Glomerular endothelial cell (primary cell): ENCODE results near the gene CD93. TPM values are rescaled to one million over a fixed set of nuclear protein-coding genes. Genes with fewer than 3 reads are reported as not detected.

ENCODE experiments used
- DNase-seq: peaks from one replicate; pipeline ENCODE4 v3.0.0-alpha.2; 2011; ENCODE audit warnings: low read depth, low spot score; ENCODE audit errors: extremely low read depth
- total RNA-seq: library from RNA; depleted of rRNA; stranded (reverse); fragments of >200 nt; gene quantifications from 2 replicates; pipeline ENCODE4 v1.2.3, GENCODE V29; 2015

The CD93 gene
- total RNA-seq, 1 donor from 2014 or later = 1,041 TPM

DNA sequence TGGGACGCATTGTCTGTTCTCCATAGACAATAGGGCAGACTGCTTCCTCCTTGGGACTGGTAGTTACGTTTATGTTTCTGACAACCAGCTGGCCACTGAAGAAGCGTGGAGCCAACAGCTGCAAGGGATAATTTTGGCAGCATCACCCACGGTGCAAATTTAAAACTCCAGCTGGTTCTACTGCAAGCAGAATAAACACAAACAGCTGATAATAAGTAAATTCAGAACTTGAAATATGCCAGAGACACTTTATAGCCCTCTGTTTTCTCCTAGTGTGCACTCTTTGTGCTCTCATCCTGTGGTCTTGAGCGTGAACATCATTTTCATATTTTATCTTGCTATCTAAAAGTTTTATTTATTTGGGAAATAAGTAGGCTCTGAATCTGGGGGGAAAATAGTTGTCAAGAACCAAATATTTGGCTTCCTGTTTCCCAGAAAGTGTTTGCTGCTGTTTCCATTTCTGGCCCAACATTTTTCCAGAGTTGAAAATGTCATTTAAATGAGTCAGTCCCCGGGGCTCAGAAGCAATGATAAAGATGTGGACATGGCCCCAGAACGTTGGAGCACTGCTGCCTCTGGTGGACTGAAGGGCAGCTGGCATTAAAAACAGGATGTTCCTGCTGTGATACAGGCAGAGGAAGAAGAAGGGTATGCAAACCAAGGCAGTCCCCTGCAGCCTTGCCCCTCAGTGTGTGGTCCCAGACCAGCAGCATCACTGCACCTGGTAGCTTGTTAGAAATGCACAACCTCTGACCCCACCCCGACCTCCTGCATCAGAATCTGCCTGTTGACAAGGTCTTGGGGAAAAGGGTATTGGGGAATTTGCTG is 24.2 kb downstream of the CD93 start:
- DNase-seq = no peak

DNA sequence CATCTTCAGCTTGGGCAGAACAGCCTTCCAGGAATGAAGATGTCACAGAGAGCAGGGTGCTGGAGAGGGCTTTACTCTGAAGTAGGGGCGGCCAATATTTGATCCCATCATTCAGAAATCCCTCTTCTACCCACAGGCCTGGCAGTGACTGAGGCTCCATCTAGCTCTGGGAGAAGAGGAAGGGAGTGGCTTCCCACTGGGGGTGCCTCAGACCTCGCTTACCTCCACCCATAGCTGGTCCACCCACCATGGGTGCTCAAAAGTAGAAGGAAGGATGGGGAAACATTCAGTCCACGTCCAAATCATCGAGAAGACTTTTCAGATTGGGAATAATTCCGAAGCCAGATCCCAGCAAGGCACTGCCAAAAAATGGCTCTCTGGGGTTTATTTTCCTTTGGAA is 24.9 kb downstream of the CD93 start:
- DNase-seq = no peak

DNA sequence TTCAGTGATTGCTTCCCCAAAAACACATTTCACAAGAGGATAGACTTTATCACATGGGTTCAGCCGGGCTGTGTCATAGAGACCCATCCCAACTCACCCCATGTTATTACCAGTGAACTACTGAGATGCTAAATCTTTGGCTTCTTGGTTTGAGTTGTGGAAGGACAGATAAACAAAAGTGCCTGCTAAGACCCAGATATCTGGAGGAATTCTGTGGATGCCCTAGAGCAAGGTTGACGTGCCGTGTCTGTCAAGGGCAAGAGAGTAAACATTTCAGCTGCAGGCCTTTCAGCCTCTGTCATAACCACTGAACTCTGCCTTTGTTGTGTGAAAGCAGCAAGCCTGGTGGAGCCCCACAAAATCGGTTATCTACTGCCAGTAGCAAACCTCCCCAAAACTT is 25.5 kb downstream of the CD93 start:
- no peak for DNase-seq

DNA sequence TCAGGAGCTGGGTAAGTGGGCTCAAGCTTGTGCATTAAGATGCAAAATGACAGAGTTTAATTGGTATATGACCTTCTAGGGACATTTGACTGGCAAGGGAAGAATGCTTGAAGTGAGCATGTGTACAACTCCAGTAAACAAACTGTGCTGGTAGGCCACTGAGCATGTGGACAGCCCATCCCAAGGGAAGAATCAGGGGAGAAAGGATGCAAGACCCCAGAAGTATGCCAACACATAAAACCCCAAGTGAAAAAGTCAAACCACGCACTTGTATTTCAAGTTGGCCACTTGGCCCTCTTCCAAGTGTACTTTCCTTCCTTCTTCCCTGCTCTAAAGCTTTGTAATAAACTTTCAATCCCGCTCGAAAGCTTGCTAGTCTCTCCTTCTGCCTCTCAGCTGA is 26.3 kb downstream of the CD93 start:
- DNase-seq = no peak

DNA sequence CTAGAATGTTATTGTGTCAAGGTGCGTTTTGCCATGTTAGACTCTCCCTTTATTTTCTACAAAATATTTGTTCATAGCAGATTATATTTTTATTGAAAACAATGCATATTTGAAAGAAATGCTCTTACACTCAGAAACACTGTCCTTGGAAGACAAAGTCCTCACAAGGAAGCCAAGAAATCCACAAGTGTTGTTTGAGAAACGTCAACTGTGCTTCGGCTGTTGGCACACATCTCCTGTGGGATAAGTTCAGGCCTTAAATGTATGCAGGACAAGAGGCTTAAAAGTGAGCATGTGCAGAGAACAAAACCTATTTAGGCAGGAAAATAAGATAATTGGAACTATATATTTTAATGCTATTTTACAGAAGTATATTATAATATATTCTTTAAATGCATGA is 27.1 kb downstream of the CD93 start:
- DNase-seq = no peak

DNA sequence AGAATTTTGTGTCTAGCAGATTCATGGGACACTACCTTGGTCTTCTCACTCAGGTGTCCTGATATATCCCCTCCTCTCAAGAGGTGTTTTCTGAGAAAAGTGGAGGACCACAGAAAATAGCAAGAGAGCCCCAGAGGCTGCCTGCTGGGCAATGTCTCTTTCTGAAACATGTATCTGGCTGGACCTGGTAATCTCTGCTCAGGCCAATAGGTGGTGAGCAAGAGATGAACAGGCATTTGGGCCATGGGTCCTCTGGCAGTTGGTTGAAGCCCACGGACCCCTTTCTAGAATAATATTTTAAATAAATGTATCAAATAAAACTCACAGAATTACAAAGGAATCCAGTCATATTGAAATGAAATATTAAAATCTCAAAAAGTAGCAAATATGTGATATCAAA is 27.9 kb downstream of the CD93 start:
- DNase-seq = no peak

DNA sequence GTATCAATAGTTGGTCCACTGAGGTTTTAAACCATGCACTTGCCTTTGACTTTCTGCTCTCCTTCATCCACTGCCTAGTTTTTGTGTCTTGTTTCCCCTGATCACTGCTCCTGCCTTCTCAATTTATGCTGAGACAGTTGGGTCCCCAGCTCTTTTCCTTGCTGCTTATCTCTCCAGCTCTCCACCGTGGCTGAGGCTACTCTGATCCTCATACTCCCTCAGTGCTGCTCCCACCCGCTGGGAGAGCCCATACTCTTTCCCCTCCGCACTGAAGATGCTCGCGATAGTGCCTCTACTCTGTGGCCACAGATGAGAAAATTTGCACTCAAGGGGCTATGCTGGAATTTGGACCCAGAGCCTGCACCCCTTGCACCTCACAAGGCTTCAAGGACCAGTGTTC is 33.2 kb downstream of the CD93 start:
- no peak for DNase-seq

DNA sequence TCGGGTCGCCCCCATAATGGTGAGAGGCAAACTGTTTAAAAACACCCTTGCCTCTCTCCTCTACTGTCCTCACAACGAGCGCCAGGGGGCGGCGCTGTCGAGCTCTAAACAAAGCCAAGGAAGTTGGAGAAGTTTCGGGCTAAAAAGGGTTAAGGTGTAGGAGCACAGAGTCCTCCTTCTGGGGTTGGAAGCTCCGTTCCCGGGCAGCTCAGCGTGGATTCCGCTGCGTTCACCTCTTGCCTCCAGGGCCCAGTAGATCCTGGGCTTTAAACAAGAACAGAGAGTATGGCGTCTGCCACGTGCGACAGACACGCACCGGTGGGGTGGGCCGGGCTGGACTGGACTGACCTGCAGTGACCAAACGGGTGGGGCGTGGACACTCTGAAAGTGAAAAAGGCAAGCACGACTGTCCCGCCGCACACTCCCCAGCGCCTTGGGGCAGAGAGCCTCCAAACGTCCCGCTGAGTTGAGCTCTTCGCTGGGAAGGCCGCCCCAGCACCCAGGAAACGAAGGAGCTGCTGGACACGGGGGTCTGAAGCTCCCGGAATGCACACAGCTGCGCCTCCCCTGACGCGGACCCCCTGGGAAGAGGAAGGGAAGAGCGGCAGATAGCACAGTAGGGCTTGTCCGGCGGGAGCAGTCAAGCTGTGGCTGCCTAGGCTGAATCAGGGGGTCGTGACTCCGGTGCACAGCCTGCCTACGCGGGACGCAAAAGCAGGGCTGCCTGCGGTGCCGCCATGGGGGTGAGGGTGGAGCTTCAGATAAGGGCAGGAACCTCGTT is 35.1 kb downstream of the CD93 start:
- DNase-seq = peak; percentile 75

DNA sequence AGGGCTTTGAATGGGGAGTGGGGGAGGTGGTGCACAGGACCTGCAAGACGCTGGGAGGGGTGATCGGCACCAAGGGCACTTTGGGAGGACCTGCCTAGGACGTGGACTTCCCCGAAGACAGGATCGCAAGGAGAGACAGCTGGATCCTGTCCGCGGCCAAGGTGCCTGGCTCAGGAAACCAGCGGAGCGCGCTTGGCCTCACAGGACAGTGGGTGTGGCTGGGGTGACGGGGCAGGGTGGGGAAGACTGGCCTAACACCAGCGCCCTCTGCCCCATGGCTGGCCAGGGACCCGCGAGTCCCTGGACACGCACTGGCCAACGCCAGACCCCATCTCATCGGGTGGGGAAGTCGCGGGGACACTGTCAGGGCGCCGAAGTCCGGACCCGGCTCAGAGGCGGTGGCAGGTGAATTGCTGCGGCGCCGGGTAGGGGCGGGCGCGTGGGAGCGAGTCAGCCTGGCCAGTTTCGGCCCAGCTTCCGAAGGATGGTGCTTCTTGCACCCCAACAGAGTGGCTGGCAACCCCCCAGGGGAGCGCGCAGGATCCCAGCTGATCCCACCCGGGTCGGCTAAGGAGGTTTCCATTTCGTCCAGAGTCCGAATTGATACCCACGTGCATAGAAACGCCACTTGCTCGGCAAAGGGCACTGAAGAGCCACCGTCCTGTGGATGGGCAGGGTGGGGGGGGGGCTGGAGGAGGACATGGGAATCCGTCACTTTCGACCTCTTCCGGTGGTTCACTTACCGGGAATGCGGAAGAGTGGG is 35.9 kb downstream of the CD93 start:
- no peak for DNase-seq

DNA sequence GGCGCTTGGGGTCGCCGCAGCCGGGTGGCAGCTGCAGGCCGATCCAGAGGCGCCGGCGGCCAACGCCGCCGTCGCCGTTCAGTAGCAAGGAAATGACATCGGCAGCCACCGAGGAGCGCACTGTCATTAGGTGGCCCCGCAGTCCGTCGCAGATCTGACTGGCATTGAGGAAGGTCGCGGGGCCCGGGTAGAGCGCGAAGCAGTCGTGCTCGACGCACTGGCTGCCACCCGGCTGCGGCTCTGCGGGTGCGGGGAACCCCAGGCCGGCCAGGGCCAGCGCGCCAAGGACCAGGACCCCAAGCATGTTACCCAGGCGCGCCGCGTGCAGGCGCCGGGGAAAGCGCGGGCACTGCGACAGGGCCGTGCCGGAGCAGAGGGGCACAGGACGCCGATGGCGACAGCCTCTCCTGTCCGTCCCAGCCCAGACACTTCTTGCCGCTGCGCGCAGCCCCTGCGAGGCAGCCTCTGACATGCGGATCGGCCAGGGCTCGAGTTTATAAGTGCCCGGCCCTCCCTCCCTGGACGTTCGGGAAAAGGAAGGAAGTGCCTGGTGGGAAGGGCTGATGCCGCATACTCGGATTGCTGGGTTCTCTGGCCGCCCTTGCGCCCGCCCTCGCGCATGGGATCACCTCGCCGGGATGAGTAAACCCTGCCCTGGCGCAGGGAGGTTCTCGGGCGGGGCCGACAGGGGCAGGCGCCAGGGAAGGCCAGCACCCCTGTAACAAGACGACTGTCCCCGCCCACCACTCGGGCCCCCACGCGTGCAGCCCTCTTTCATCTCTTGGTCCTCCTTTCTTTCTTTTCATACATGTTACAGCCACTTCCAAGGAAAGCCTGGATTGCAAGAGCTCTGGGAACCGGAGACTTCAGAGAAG is 36.7 kb downstream of the CD93 start, which contains the start of gene THBD:
Gene THBD, minus strand, starts transcription at position 472 of the 875 bp plus-strand sequence. Its CDS starts 168 bp downstream, at position 304.
- DNase-seq = no peak

DNA sequence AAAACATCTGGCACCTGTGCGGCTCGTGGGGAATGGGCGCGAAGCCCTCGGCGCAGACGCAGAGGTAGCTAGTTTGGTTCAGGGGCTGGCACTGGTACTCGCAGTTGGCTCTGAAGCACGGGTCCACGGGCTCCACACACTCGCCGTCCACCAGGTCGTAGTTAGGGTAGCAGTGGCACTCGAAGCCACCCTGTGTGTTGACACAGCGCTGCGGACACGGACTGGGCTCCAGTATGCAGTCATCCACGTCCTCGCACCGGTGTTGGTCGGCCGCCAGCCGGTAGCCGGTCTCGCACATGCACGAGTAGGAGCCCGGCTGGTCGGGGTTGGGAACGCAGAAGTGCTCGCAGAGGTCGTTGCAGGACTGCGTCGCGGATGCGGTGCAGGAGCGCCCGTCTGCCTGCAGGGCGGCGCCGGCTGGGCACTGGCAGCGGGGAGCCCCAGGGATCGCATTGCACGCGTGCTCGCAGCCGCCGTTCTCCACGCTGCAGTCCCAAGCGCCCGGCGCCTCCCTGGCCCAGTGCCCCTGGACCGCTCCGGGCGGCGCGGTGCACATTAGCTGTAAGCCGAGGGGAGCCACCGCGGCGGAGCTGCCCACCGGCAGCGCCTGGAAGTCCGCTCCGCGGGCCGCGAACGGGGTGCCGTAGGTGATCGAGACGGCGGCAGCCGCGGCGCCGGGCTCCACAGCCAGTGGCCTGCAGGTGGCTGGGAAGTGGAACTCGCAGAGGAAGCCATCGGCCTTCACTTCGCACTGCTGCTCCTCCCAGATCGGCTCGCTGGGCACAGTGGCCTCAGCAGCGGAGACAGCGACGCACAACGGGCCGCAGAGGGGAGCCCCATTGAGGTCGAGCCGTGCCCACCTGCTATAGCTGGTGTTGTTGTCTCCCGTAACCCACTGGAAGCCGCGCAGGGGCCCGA is 37.6 kb downstream of the CD93 start:
- DNase-seq = no peak

DNA sequence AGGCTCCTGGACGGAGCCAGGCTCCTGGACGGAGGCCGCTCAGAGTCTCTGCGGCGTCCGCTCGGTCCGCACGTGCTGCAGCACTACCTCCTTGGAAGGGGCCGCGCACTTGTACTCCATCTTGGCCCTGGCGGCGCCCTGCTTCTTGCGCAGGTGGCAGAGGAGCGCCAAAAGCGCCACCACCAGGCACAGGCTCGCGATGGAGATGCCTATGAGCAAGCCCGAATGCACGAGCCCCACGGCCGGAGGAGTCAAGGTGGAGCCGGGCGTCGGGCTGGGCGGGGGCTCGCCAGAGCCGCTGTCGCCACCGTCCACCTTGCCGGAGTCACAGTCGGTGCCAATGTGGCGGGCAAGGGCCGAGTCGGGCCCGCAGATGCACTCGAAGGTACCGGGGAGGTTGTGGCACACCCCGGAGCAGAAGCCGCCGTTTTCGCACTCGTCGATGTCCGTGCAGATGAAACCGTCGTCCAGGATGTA is 38.3 kb downstream of the CD93 start:
- no peak for DNase-seq

DNA sequence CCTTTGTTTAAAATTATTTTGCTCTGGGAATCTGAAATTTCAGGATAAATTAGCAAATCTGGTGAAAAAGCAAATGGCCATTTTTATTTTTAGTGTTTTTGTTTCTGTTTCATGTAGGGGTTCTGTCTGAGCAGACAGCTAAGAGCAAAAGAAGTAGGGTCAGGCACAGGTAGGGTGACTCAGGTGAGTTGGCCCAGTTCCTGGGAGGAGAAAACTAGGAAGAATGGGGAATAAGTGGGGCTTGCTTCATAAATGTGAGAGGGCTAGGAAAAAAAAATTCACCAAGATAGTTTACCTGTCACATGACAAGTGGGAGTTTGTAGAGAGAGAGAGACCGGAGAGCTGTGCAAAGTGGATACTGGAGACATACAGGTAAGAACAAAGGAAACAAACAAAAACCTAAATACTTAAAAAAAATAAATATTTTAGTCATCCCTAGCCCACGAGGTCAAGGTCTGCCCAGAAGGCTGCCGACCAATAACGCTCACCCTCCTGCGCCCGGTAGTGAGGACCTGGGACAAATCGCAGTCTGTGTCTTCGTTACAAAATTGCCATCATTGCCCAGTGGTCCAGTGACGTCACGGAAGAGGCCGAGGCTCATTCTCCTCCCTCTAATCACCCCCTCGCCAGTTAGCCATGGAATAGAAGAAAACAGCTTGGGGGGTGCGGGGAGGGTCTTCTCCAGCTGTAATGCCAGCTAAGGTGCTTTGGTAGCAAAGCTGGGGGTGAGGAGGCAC is 39.0 kb downstream of the CD93 start:
- DNase-seq = no peak

DNA sequence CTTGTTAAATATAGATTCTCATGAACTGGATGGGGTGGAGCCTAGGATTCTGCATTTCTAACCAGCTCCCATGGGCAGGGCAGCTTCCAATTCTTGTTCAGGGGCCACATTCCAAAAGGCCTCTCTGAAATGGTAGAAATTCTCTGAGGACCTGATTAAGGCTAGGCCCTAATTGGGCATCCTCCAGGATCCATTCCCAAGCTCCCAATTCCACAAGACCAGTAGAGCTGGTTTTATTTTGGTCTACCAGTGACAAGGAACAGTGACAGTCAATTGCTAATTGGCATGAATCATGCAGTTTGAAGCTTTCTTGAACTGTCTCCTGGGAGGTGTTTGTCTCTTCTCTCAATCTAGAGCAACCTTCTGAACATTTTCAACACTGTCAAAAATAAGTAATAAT is 39.7 kb downstream of the CD93 start:
- DNase-seq = no peak

DNA sequence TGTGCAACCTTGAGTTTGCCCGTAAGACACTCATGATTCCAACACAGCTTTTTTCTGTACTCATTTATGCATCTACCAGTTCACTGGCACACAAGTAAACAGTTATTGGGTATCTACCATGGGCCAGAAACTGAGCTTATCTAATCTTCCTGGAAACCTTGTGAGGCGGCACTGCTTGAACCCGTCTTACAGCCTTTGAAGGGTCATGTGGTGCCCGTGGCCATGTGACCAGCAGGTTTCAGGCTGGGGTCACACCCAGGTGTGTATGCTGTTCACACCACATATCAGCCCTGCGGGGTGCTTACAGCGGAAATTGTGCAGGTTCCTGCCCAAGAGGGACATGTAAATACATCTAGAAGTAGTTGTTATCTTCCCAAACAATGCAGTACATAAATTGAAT is 42.7 kb downstream of the CD93 start:
- DNase-seq = no peak

DNA sequence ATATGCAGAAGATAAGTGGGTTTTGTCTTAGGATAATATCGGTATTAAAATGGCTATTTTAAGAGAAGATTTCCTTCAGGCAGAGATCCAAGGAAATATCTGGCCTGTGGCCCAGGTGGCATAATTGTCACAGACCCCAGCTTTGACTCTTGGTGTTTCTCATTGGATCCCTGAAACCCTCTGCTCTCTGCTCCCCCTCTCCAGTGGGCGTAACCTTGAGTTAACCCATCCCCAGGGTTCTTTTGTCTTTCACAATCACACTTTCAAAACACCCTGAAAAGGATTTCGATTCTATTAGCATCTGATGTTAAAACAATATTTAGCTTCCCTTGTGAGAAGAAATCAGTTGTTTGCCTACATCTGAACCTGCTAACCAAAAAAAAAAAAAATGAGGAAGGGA is 43.9 kb downstream of the CD93 start:
- DNase-seq = no peak

DNA sequence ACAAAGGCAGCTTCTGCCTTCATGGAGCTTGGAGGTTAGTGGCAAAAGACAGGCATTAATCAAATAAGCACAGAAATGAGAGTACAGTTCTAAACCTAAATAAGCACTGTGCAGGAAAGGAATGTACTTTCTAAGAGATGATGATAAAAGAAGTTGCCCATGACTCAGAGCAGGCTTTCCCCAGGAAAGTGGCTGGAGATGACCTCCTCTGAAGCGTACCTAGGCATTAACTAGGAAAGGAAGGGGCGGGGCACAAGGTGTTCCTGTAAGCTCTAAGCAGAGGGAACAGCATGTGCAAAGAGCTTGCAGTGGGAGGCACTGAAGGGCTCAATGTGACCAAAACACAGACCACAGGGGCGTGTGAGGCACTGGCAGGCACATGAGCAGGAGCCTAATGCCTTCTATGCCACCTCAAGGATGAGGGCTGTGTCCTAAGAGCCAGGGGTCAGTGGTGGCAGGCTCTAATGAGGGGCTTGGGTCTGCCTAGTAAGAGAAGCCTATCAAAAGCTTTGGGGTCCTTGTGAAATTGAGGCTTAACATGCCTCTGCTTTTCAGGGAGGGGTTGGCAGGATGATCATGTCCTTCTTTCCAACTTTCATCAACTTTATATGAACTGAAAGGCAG is 46.1 kb downstream of the CD93 start:
- DNase-seq = no peak
